NCI-H524 (cell line): Measurements from ENCODE around the gene UCN.
"Not testable (repeated sequence)": the region's sequence is repeated elsewhere in the genome, so short reads cannot be mapped to it uniquely, and the experiment has no call there.

Experiments
- DNase-seq, 2 experiments: peaks; one replicate each; lab custom pipeline; 2025; lab: John Stamatoyannopoulos, UW

Gene UCN

GRCh38 chr2:27284996-27285395 is 23.2 kb downstream of the UCN start:
- DNase-seq = no peak

GRCh38 chr2:27282892-27283291 is 25.4 kb downstream of the UCN start:
- DNase-seq = no peak

- DNase-seq = peak in 1 of 2 experiments; percentile 37
Observed at GRCh38 chr2:27281855-27282559, 26.2 kb downstream of the UCN start, which contains the start of gene TRIM54. Gene TRIM54 (plus strand): TSS chr2:27282429. CDS start chr2:27282732, 303 bp downstream.

GRCh38 chr2:27281442-27281841 is 26.8 kb downstream of the UCN start:
- no peak for DNase-seq

- no peak for DNase-seq
Observed at GRCh38 chr2:27280826-27281225, 27.4 kb downstream of the UCN start.

- DNase-seq = no peak
Observed at GRCh38 chr2:27278010-27278409, 30.2 kb downstream of the UCN start.

- no peak for DNase-seq
Observed at GRCh38 chr2:27275211-27276150, 32.8 kb downstream of the UCN start, which contains the start of gene DNAJC5G. Gene DNAJC5G (plus strand): TSS chr2:27275433. CDS start chr2:27276729, 1,296 bp downstream.

- DNase-seq = peak in 1 of 2 experiments; percentile 42
Observed at GRCh38 chr2:27272537-27273522, 35.4 kb downstream of the UCN start.

- DNase-seq = no peak
Observed at GRCh38 chr2:27271631-27272340, 36.5 kb downstream of the UCN start.

- DNase-seq = no peak
Observed at GRCh38 chr2:27270670-27271069, 37.6 kb downstream of the UCN start.

- no peak for DNase-seq
Observed at GRCh38 chr2:27270131-27270530, 38.1 kb downstream of the UCN start.

- not testable (repeated sequence) for DNase-seq
Observed at GRCh38 chr2:27268296-27268695, 39.9 kb downstream of the UCN start.

GRCh38 chr2:27265536-27265870 is 42.7 kb downstream of the UCN start:
- DNase-seq = no peak

- DNase-seq = peak; percentile 71 to 82
Observed at GRCh38 chr2:27264753-27265535, 43.3 kb downstream of the UCN start.

- peak; percentile 36 to 62 for DNase-seq
Observed at GRCh38 chr2:27264253-27264752, 43.9 kb downstream of the UCN start.

GRCh38 chr2:27263287-27264252 is 44.7 kb downstream of the UCN start:
- peak; percentile 48 to 67 for DNase-seq

- DNase-seq = peak; percentile 53 to 71
Observed at GRCh38 chr2:27262379-27263286, 45.6 kb downstream of the UCN start, which contains the start of gene SLC30A3. Gene SLC30A3 (minus strand): TSS chr2:27263047. CDS start chr2:27262906, 141 bp downstream.

- DNase-seq = no peak
Observed at GRCh38 chr2:27261926-27262298, 46.3 kb downstream of the UCN start.
